Measurements from ENCODE around the gene SNN.

SNN gene

DNA sequence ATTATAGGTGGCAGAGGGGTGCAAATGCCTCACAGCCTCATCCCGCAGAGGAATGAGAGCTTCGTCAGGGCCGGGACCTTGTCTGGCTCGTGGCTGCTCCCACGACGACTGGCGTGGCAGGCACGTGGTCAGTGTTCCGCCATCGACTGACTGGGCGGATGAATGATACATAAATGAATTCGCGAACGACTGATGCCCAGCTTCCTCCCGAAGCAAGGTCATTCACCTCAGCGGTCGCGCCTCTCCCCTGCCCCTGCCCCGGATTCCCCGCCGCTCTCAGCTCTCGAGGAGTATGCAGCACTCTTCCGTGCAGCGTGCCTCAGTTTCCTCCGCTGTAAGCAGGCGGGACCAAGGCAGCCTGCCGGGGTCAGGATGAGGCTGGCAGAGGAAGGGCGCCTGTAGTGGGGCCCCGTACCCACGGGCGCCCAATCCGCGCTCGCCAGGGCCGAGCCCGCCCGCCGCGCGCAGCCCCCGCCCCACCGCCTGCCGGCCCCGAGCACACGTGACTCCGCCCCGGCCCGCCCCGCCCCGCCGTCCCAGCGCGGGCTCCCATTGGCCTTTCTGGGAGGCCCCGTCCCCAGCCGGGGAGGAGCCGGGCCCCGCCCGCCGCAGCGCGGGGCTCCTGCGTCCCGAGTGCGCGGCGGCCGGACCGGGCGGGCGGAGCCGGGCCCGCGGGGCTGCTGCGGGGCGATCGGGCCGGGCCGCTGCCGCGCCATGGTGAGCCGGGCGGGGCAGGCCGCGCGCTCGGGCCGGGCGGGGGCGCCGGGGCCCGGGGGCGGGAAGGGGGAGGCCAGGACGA, at the start of gene SNN:
Gene SNN, plus strand, starts transcription at position 632 of the 799 bp plus-strand sequence. CDS start 7,605 bp downstream, outside the sequence.
- peak; percentile 81 to 82 for DNase-seq (ENCODE audit: low read depth in 2 of 2)

DNA sequence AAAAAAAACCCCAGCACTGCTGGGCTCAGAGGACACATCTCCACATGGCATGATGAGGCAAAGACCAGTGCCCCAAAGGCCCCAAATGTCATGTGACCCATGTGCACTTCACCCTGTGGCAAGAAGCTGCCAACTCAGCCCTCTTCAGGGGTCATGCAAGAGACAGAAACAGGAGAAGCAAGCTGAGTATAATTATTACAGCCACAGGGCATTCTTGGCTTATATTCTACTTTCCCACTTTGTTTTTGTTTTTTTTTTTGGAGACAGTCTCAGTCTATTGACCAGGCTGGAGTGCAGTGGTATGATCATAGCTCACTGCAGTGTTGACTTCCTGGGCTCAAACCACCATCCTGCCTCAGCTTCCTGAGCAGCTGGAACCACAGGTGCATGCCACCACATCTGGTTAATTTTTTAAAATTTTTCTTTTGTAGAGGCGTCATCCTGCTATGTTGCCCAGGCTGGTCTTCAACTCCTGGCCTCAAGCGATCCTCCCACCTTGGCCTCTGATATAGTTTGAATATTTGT, 48.9 kb upstream of the SNN start:
- no peak for DNase-seq (ENCODE audit: low read depth in 2 of 2)

DNA sequence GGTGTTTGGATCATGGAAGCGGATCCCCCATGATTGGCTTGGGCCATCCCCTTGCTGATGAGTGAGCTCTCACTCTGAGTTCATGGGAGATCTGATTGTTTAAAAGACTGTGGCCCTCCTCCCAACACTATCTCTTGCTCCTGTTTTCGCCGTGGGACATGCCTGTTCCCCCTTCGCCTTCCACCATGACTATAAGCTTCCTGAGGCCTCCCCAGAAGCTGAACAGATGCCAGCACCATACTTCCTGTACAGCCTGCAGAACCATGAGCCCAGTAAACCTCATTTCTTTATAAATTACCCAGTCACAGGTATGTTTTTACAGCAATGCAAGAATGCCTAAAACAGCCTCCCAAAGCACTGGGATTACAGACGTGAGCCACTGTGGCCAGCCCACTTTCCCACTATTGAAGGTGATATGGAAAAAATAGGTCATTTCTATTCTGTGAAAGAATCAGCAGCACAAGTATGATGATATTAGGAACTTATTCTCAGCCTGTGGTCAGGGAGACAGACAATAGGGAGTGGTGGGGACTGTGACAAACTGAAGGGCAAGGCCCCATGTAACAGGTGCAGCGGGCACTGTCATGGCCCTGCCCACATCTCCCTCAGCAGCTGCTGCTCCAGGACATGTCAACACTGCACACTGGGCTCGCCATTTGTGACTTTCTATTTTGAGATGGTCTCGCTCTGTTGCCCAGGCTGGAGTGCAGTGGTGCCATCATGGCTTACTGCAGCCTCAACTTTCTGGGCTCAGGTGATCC, 47.8 kb upstream of the SNN start:
- no peak for DNase-seq (ENCODE audit: low read depth in 2 of 2)

GRCh38 chr16:11621539-11621919, 46.7 kb upstream of the SNN start:
- DNase-seq (ENCODE audit: low read depth in 2 of 2) = no peak

- peak in 1 of 2 donors; percentile 27 for DNase-seq (ENCODE audit: low read depth in 2 of 2)
Measured at GRCh38 chr16:11621920-11622651, 46.2 kb upstream of the SNN start.

DNA sequence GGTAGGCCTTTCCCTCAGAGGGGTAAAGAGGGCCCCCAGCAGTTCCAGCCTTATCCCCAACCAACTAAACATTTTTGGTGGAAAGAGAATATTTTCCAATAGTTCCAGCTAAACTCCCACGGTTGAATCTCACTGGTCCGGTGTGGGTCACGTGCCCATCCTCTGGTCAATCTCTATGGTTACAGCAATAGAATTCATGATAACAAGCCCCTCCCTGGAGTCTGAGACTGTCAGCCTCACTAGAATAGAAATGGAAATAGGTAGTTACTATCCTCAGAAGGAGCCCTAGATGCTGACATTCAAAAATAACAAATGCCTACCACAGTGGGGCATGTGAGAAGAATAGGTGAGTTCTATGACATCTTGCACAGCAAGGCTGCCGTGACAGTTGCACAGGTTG, 44.0 kb upstream of the SNN start:
- DNase-seq (ENCODE audit: low read depth in 2 of 2) = no peak

GRCh38 chr16:11624636-11625607, 43.3 kb upstream of the SNN start:
- DNase-seq (ENCODE audit: low read depth in 2 of 2) = no peak

DNA sequence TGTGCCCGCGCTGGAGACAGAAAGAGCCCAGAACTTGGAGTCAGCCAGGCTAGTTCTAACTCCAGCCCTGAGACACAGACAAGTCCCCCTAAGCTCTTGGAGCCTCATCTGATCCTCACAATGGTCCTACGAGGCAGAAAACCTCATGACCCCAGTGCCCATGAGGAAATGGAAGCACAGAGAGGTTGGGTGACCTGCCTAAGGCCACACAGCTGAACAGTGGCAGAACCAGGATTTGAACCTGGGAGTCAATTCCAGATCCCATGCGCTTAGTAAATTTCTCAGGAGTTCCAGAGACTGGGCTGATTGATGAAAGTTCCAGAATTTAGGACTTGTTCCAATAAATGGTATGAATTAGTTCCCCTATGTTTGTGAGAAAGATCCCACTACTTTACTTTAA, 42.5 kb upstream of the SNN start:
- no peak for DNase-seq (ENCODE audit: low read depth in 2 of 2)

GRCh38 chr16:11626657-11627291, 41.5 kb upstream of the SNN start:
- no peak for DNase-seq (ENCODE audit: low read depth in 2 of 2)

DNA sequence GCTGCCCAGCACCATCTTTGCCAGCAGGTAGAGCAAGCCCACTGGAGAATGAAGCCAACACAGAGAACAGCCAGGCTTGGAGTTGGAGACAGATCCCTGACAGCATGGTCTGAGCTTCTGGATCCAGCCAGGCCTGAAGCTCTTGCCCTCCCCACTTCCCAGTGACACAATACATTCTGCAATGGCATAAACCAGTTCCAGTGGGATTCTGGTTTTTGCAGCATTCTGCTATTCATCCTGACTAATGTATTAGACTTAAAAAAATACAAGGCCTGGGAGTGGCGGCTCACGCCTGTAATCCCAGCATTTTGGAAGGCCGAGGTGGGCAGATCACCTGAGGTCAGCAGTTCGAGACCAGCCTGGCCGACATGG, 41.0 kb upstream of the SNN start:
- DNase-seq (ENCODE audit: low read depth in 2 of 2) = no peak

DNA sequence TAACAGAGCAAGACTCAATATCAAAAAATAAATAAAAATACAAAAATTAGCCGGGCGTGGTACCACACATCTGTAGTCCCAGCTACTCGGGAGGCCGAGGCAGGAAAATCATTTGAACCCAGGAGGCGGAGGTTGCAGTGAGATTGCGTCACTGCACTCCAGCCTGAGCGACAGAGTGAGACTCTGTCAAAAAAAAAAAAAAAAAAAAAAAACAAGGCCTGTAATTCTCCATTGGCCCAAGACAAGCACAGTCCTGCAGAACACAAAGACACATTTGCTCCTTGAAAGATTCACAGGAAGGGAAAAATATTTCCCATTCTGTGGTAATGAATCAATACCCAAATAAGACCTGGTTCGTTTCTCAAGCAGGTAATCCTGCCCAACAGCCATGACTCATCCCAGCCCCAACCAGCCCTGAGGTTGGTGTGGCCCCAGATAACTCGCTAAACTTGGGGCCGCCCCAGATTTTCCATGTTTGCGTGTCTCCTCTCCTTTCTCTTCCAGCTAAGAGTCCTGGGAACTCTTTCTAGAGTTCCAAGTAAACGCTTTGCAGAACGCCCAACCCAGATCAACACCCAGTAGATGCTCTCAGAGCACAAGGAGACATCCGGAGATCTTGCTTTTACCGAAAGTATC, 40.3 kb upstream of the SNN start:
- DNase-seq (ENCODE audit: low read depth in 2 of 2) = no peak

DNA sequence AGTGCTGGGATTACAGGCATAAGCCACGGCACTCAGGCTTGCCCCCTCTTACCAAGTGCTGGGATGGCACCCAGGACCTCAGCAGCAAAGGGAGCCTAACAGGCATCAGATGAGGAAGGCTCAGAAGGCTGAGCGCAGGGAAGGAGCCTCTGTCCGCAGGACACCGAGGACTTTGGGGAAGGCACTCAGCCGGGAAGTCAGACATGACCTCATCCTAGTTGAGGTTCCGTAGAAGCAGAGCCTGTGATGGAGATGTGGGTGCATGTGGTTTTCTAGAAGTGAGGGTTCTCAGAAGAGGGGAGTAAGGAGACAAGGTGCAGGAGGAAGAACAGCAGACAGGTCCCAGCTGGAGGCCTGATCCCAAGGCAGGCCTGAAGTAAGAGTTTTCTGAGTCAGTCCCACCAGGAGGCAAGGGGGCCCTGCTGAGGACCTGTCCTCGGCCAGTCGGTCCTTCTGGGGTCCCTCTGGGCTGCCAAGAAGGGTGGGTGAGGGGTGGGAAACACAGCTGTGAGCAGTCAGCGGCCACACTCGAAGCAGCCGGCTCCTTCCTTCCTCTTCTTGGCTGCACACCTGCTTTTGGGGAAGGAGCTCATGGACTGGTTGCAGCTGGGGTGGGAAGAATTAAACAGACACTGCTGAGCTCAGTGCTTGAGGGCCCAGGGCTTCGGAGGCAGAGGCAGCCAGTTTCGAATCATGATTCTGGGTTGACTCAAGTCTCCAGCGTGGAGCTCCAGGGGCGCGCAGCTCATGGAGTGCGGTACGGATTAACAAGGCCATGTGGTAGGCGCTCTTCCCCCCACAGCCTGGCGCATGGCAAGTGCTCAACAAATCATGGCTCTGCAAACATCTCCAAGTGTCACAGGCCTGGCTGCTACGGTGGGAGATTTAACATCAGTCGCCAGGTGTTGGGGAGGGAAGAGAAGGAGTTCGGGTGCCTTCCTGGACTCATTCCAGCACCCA, 38.9 kb upstream of the SNN start:
- no peak for DNase-seq (ENCODE audit: low read depth in 2 of 2)

DNA sequence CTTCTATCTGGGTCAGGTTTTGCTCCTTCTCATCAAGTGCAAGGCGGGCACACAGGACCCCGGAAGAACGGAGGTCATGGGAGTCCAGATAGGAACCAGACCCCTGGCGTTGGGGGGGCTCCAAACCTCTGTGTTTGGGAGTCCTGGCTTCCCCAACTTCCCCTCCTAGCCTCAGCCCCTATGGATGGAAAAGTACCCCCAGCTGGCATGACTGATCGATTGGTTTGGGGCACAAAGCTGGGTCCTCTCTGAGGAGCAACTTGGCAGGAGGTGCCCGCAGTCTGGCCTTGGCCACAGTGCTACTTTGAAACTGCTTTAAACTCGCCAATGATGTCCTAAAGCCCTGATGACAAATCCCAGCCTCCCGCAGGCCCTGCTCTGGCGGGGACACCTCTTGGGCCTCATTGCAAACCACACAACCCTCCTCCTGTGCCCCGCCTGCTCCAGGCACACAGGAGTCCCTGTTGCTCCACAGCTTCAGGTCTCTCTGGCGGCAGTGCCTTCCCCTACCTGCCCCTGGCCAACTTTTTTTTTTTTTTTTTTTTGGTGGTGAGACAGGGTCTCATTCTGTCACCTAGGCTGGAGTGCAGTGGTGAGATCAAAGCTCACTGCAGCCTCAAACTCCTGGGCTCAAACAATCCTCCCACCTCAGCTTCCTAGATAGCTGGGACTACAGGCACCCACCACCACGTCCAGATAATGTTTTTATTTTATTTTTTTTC, 38.0 kb upstream of the SNN start:
- no peak for DNase-seq (ENCODE audit: low read depth in 2 of 2)

GRCh38 chr16:11630768-11631056, 37.5 kb upstream of the SNN start:
- DNase-seq (ENCODE audit: low read depth in 2 of 2) = no peak

DNA sequence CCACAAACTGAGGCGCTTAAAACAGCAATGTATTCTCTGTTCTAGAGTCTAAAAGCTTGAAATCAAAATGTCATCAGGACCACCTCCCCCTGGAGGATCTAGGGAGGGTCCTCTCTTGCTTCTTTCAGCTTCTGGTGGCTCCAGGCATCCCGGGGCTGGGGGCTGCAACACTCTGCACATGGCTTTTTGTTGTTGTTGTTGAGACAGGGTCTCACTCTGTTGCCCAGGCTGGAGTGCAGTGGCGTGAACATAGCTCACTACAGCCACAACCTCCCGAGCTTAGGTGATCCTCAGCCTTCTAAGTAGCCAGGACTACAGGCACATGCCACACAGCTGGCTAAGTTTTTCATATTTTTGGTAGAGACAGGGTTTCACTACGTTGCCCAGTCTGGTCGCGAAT, 37.0 kb upstream of the SNN start:
- no peak for DNase-seq (ENCODE audit: low read depth in 2 of 2)

DNA sequence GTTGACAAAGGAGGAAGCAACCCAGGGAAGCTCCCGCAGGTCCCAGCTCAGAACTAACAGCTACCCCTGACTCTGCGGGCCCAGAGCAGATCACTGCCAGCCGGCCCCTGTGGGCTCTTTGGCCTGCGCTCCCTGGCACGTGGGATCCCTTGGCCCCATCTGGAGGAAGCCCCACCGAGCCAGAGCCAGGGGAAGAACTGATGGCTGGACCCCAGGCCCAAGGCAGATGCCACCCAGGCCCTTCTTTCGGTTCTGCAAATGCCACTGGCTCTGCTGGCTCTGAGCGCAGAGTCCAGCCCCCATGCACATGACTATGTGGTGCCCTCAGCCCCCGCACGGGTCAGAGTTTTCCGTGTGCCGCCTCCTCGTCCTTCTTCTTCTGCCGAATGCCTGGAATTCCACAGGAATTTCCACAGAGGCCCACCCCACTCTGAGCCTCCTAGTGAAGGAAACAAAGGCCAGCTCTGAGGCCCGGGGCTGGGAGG, 35.8 kb upstream of the SNN start:
- DNase-seq (ENCODE audit: low read depth in 2 of 2) = no peak

DNA sequence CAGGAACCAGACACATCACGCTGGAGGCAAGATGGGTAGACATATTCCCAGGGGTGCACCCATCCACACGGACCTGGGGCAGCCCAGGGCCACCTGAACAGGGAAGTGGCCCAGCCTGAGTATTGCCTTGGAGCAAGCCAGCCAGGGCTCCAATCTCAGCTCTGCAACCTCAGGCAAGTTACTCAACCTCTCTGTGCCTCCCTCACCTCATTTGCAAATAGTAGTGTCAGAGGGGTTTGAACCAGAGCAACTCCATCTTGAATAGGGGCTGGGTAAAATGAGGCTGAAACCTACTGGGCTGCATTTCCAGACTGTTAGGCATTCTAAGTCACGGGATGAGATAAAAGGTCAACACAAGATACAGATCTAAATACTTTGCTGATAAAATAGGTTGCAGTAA, 35.1 kb upstream of the SNN start:
- DNase-seq (ENCODE audit: low read depth in 2 of 2) = no peak

GRCh38 chr16:11634312-11634711, 33.9 kb upstream of the SNN start:
- DNase-seq (ENCODE audit: low read depth in 2 of 2) = no peak
